Neural progenitor cell (in vitro differentiated cells): ENCODE measurements around the gene MEPCE.

Source experiments
- EZH2 ChIP-seq: fragments of 200-600 bp; sonication (generic); IDR thresholded peaks from 2 replicates; pipeline ENCODE4 v1.6.1; 2017; ENCODE audit warnings: antibody characterized with exemption, mild to moderate bottlenecking, moderate library complexity
- EZH2phosphoT487 ChIP-seq: fragments of 200-600 bp; sonication (generic); IDR thresholded peaks from 2 replicates; pipeline ENCODE4 v1.6.1; 2017; ENCODE audit warnings: antibody characterized with exemption
- TF ChIP-seq, protein P1 (sequence below): fragments of 200-600 bp; sonication (generic); IDR thresholded peaks from 2 replicates; pipeline ENCODE4 v1.5.1; 2017; ENCODE audit warnings: antibody characterized with exemption, mild to moderate bottlenecking

DNA sequence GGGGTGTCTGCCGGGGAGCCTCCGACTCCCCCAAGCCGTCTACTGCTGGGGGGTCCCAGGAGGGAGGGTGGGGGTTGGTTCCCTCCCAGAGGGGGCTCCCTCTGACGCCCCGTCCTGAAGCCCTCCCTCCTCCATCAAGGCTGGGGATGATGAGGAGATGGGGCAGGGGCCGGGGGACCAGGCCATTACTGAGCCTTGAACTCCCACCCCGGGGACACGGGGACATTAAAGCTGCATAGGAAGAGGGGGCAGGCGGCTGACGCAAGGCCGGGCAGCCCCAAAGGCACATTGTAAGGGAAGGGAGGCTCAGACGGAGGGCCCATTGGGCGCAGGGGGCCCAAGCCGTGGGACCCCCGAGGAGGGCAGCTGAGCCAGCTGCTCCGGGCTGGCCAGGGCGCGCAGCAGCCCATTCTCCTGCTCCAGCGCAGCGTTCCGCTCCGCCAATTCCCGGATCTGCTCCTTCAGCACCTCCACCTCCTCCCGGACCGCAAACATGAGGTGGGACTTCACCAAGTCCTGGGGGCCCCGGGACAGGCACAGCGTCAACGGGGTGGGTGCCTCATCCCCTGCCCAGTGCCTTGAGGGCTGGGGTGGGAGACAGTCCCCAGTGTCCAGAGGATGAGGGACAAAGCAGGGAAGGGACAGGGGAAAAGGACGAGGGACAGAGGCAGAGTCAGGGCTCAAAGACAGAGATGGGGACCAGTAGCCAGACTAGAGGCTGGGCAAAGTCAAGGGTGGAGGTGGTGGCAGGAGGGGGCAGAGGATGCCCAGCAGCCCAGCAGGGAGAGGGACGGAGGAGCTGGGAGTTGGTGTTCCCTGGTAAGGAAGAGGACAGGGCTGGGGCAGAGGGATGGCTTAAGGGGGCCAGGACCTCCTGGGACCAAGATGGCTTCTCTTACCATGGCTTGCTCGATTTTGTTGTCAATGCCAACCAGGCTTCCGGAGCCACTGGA lies 37.3 kb downstream of the MEPCE start:
- TF ChIP-seq, protein P1, sequence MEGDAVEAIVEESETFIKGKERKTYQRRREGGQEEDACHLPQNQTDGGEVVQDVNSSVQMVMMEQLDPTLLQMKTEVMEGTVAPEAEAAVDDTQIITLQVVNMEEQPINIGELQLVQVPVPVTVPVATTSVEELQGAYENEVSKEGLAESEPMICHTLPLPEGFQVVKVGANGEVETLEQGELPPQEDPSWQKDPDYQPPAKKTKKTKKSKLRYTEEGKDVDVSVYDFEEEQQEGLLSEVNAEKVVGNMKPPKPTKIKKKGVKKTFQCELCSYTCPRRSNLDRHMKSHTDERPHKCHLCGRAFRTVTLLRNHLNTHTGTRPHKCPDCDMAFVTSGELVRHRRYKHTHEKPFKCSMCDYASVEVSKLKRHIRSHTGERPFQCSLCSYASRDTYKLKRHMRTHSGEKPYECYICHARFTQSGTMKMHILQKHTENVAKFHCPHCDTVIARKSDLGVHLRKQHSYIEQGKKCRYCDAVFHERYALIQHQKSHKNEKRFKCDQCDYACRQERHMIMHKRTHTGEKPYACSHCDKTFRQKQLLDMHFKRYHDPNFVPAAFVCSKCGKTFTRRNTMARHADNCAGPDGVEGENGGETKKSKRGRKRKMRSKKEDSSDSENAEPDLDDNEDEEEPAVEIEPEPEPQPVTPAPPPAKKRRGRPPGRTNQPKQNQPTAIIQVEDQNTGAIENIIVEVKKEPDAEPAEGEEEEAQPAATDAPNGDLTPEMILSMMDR = no peak
- no peak for TF ChIP-seq EZH2
- no peak for TF ChIP-seq EZH2phosphoT487
